ENCODE results near the gene SCP2. TPM values are rescaled to one million over a fixed set of nuclear protein-coding genes. Genes with fewer than 3 reads are reported as not detected.
"Not testable (repeated sequence)": the region's sequence is repeated elsewhere in the genome, so short reads cannot be mapped to it uniquely, and the experiment has no call there.

The SCP2 gene
- total RNA-seq, 1 donor from 2014 or later = 39.1 TPM

DNA sequence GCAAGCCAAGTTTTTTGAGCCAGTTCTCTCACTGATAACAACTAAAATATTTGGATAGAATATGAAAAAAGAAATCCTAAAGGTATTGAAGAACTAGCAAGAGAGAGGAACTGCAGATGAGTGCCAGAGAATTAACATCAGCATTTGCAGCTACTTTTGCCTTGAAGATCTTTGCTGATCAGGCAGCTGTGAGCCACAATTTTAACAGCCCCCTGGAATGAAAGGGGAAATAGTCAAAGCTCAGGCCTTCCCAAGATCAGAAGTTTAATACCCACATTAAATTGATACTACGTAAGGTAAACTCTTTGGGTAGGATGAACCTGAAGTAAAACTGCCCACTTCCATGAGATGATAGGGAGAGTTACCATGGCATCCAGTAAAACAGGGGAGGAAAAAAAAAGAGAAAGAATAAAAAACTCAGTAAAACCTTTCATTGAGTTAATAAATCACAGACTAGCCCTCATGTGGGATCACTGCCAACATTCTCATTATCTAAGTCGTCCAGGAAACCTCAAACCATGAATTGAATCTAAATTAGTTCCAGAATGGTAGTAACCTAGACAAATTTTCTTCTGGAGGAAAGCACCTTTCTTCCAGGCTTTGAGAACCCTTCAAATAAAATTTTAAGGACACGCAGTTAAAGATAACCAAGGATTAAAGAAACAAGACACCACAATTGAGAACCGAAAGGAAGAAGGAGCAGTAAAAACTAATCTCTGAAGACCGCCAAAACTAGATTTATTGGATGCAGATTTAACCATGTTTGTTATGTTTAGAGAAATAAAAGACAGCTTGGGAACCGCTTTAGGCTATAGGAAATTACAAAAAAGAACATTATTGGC, 28.3 kb downstream of the SCP2 start:
- H3K4me1 ChIP-seq (ENCODE audit: control insufficient read depth in 3 of 3, insufficient read depth in 3 of 3, low read length in 3 of 3) = no peaks in the 10 kb centered on the region
- no peak overlapping the region for H3K27ac ChIP-seq (ENCODE audit: low read depth, low read length)
- H3K27me3 ChIP-seq (ENCODE audit: control insufficient read depth in 3 of 3, insufficient read depth in 3 of 3, low read length in 3 of 3) = no peaks in the 10 kb centered on the region
- H3K4me3 ChIP-seq (ENCODE audit: low read length in 3 of 3) = no peak overlapping the region
- no peaks in the 10 kb centered on the region for H3K9me3 ChIP-seq (ENCODE audit: control insufficient read depth in 3 of 3, low read length in 3 of 3)
- H3K9ac ChIP-seq (ENCODE audit: low read depth in 1 of 3, low read length in 3 of 3) = no peak overlapping the region
- H3K36me3 ChIP-seq (ENCODE audit: control insufficient read depth in 3 of 3, insufficient read depth in 3 of 3, low read length in 3 of 3) = peaks cover 9 to 23% (median 19%) of the 10 kb centered on the region in 3 donors

DNA sequence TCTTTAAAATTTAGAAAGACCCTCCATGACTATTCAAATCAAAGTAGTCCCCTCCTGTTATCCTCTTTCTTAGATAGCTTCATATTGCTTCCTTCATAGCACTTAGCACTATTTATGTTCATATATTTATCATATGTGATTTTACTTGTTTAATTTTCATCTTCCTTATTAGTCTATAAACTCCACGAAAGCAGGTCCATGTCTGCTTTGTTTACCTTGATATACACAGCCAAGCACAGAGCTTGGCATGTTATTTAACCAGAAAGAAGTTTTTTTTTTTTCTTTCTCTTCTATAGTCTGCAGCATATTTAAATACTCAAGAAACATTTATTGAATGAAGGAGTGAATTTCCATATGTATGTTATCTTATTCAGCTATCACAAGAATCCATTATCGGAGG, 36.0 kb downstream of the SCP2 start:
- Histone ChIP-seq H3K4me1 (ENCODE audit: control insufficient read depth in 3 of 3, insufficient read depth in 3 of 3, low read length in 3 of 3) (no peaks in the 10 kb centered on the region), H3K27me3 (ENCODE audit: control insufficient read depth in 3 of 3, insufficient read depth in 3 of 3, low read length in 3 of 3) (no peaks in the 10 kb centered on the region), H3K9me3 (ENCODE audit: control insufficient read depth in 3 of 3, low read length in 3 of 3) (no peaks in the 10 kb centered on the region), H3K9ac (ENCODE audit: low read depth in 1 of 3, low read length in 3 of 3) (no peak overlapping the region), H3K4me3 (ENCODE audit: low read length in 3 of 3) (no peak overlapping the region), H3K36me3 (ENCODE audit: control insufficient read depth in 3 of 3, insufficient read depth in 3 of 3, low read length in 3 of 3) (peaks cover 10 to 27% (median 11%) of the 10 kb centered on the region in 3 donors), H3K27ac (ENCODE audit: low read depth, low read length) (no peak overlapping the region)

DNA sequence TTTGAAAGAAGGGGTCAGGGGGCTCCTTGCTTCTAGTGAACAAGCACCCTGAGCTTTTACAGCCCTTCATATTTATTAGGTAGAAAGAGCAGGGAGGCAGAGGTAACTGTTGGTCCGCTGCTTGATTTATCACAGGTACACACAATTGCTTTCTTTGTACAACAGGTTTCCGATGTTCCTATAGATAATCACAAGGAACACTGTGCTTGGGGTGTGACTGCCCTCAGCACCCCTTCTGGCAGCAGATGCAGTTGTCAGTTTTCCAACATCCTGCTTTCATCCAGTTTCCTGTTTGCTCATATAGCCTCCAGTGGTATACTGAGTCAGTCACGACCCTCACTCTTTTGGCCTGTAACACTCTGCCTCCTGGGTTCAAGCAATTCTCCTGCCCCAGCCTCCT, 40.6 kb downstream of the SCP2 start:
- no peak overlapping the region for H3K4me3 ChIP-seq (ENCODE audit: low read length in 3 of 3)
- H3K9me3 ChIP-seq (ENCODE audit: control insufficient read depth in 3 of 3, low read length in 3 of 3) = no peaks in the 10 kb centered on the region
- H3K27me3 ChIP-seq (ENCODE audit: control insufficient read depth in 3 of 3, insufficient read depth in 3 of 3, low read length in 3 of 3) = no peaks in the 10 kb centered on the region
- no peak overlapping the region for H3K27ac ChIP-seq (ENCODE audit: low read depth, low read length)
- no peaks in the 10 kb centered on the region for H3K4me1 ChIP-seq (ENCODE audit: control insufficient read depth in 3 of 3, insufficient read depth in 3 of 3, low read length in 3 of 3)
- H3K9ac ChIP-seq (ENCODE audit: low read depth in 1 of 3, low read length in 3 of 3) = no peak overlapping the region
- peaks cover 5 to 15% (median 10%) of the 10 kb centered on the region in 3 donors for H3K36me3 ChIP-seq (ENCODE audit: control insufficient read depth in 3 of 3, insufficient read depth in 3 of 3, low read length in 3 of 3)

DNA sequence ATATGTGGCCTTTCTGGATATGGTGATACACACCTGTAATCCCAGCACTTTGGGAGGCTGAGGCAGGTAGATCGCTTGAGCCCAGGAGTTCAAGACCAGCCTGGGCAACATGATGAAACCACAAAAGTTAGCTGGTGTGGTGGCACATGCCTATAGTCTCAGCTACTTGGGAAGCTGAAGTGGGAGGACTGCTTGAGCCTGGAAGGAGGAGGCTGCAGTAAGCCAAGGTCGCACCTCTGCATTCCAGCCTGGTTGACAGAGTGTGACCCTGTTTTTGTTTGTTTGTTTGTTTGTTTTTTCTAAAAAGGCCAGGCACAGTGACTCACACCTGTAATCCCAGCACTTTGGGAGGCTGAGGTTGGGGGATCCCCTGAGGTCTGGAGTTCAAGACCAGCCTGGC, 42.2 kb downstream of the SCP2 start:
- not testable (repeated sequence) for H3K4me1 ChIP-seq (ENCODE audit: control insufficient read depth in 3 of 3, insufficient read depth in 3 of 3, low read length in 3 of 3); H3K27me3 ChIP-seq (ENCODE audit: control insufficient read depth in 3 of 3, insufficient read depth in 3 of 3, low read length in 3 of 3); H3K9ac ChIP-seq (ENCODE audit: low read depth in 1 of 3, low read length in 3 of 3); H3K27ac ChIP-seq (ENCODE audit: low read depth, low read length); H3K9me3 ChIP-seq (ENCODE audit: control insufficient read depth in 3 of 3, low read length in 3 of 3); H3K4me3 ChIP-seq (ENCODE audit: low read length in 3 of 3)
- peaks cover 4 to 11% (median 10%) of the 10 kb centered on the region in 3 donors for H3K36me3 ChIP-seq (ENCODE audit: control insufficient read depth in 3 of 3, insufficient read depth in 3 of 3, low read length in 3 of 3)

DNA sequence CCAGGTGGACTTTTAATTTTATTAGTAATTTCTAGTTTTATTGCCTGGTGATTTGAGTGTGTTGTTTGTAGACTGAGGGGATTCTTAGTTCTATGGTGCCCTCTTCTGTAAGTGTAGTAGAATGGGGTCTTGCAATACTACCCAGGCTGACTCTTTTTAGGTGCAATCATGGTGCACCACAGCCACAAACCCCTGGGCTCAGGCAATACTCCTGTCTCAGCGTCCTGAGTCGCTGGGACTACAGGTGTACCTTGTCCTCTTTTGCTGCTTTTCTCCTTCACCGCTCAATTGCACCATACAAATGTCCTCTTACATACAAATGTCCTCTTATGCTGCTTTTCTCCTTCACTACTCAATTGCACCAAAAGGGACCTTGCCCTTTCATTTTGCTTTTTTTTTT, 43.1 kb downstream of the SCP2 start:
- Histone ChIP-seq H3K9me3 (ENCODE audit: control insufficient read depth in 3 of 3, low read length in 3 of 3) (no peaks in the 10 kb centered on the region), H3K4me3 (ENCODE audit: low read length in 3 of 3) (no peak overlapping the region), H3K9ac (ENCODE audit: low read depth in 1 of 3, low read length in 3 of 3) (no peak overlapping the region), H3K27me3 (ENCODE audit: control insufficient read depth in 3 of 3, insufficient read depth in 3 of 3, low read length in 3 of 3) (no peaks in the 10 kb centered on the region), H3K27ac (ENCODE audit: low read depth, low read length) (no peak overlapping the region), H3K4me1 (ENCODE audit: control insufficient read depth in 3 of 3, insufficient read depth in 3 of 3, low read length in 3 of 3) (no peaks in the 10 kb centered on the region), H3K36me3 (ENCODE audit: control insufficient read depth in 3 of 3, insufficient read depth in 3 of 3, low read length in 3 of 3) (peaks cover 4 to 10% (median 9%) of the 10 kb centered on the region in 3 donors)

DNA sequence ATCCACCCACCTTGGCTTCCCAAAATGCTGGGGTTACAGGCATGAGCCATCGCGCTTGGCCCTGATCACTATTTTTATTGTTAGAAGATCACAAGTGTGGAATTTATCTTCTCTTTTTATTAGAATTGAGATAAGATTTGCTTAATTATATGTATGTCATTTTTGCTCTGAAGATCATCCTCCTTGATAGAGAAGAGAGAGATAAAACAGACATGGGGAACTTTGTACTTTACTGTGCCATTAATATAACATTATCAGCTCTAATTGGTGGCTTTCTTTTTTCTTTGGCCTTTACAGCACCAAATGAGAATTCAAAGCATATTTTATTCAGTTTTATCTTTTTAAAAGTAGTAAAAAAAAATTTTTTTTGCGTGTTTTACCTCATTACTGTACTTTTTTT, 46.8 kb downstream of the SCP2 start:
- Histone ChIP-seq H3K4me3 (ENCODE audit: low read length in 3 of 3) (no peak overlapping the region), H3K4me1 (ENCODE audit: control insufficient read depth in 3 of 3, insufficient read depth in 3 of 3, low read length in 3 of 3) (no peaks in the 10 kb centered on the region), H3K9me3 (ENCODE audit: control insufficient read depth in 3 of 3, low read length in 3 of 3) (no peaks in the 10 kb centered on the region), H3K9ac (ENCODE audit: low read depth in 1 of 3, low read length in 3 of 3) (no peak overlapping the region), H3K36me3 (ENCODE audit: control insufficient read depth in 3 of 3, insufficient read depth in 3 of 3, low read length in 3 of 3) (peaks cover 14 to 28% (median 26%) of the 10 kb centered on the region in 3 donors), H3K27me3 (ENCODE audit: control insufficient read depth in 3 of 3, insufficient read depth in 3 of 3, low read length in 3 of 3) (no peaks in the 10 kb centered on the region), H3K27ac (ENCODE audit: low read depth, low read length) (no peak overlapping the region)

DNA sequence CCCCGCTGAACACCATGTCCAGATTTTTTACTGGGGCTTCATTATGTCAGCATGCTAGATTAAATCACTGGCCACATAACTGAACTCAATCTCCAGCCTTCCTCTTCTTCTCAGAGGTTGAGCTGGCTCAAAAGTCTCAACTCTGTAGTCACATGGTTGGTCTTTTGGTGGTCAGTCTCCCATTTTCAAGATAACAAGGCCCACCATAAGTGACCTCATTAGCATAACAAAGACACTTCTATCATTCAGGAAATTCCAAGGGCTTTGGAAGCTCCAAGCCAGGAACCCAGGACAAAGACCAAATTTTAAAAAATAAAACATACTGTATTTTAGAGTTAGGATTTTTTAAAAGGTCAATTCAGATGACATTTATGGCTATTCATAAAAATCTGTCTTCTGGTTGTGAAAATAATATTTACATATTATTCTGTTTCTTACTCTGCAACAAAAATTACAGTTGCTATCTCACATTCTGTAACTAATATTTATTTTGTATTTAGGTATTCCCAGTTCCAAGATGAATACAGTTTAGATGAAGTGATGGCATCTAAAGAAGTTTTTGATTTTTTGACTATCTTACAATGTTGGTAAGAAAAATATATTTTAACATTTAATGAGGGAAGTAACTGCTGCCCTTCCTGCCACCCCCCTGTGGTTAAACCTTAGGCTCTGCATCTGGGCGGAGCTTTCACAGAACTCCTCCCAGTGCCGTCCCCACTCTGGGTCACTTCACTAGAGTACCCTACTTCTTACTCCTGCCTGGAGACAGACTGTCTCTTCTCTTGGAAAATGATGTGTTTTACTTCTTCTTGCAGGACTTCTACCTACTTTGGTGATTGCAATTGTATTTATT, 49.3 kb downstream of the SCP2 start:
- Histone ChIP-seq H3K27ac (ENCODE audit: low read depth, low read length) (no peak overlapping the region), H3K27me3 (ENCODE audit: control insufficient read depth in 3 of 3, insufficient read depth in 3 of 3, low read length in 3 of 3) (no peaks in the 10 kb centered on the region), H3K4me3 (ENCODE audit: low read length in 3 of 3) (no peak overlapping the region), H3K36me3 (ENCODE audit: control insufficient read depth in 3 of 3, insufficient read depth in 3 of 3, low read length in 3 of 3) (peaks cover 19 to 42% (median 32%) of the 10 kb centered on the region in 3 donors), H3K9me3 (ENCODE audit: control insufficient read depth in 3 of 3, low read length in 3 of 3) (no peaks in the 10 kb centered on the region), H3K9ac (ENCODE audit: low read depth in 1 of 3, low read length in 3 of 3) (no peak overlapping the region), H3K4me1 (ENCODE audit: control insufficient read depth in 3 of 3, insufficient read depth in 3 of 3, low read length in 3 of 3) (no peaks in the 10 kb centered on the region)

DNA sequence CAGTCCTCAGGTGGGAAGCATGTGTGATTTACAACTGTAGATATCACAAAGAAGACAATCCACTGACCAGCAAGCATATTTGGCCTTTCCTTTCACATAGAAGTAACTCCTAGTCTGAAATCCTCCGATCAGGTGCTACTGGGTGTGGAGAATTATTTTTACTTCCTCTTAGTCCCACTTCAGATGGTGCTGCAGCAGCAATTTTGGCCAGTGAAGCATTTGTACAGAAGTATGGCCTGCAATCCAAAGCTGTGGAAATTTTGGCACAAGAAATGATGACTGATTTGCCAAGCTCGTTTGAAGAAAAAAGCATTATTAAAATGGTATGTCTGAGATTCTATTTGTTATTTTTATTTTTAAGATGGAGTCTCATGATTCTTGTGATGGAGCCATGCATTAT, 51.0 kb downstream of the SCP2 start:
- H3K9ac ChIP-seq (ENCODE audit: low read depth in 1 of 3, low read length in 3 of 3) = no peak overlapping the region
- H3K27me3 ChIP-seq (ENCODE audit: control insufficient read depth in 3 of 3, insufficient read depth in 3 of 3, low read length in 3 of 3) = no peaks in the 10 kb centered on the region
- H3K27ac ChIP-seq (ENCODE audit: low read depth, low read length) = no peak overlapping the region
- H3K4me3 ChIP-seq (ENCODE audit: low read length in 3 of 3) = no peak overlapping the region
- H3K36me3 ChIP-seq (ENCODE audit: control insufficient read depth in 3 of 3, insufficient read depth in 3 of 3, low read length in 3 of 3) = peaks cover 23 to 42% (median 35%) of the 10 kb centered on the region in 3 donors
- no peaks in the 10 kb centered on the region for H3K9me3 ChIP-seq (ENCODE audit: control insufficient read depth in 3 of 3, low read length in 3 of 3)
- H3K4me1 ChIP-seq (ENCODE audit: control insufficient read depth in 3 of 3, insufficient read depth in 3 of 3, low read length in 3 of 3) = no peaks in the 10 kb centered on the region

DNA sequence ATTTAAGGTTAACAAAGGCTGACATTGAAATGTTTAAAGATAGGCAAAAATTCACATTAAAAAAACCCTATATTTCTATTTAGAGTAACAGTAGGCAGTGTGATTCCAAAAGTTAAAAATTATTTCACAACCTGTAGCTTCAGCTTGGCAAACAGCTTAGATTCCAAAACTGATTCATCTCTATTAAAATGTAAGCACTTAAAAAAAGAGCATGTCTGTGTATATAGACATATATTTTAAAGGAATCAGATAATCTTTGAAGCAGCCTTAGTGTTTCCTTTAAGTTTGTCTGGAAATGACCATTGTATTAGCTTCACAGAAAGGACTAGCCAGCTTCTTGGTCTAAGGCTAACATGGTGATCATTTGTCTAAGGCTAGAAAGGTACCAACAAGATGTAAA, 65.7 kb downstream of the SCP2 start:
- H3K27me3 ChIP-seq (ENCODE audit: control insufficient read depth in 3 of 3, insufficient read depth in 3 of 3, low read length in 3 of 3); H3K27ac ChIP-seq (ENCODE audit: low read depth, low read length); H3K9ac ChIP-seq (ENCODE audit: low read depth in 1 of 3, low read length in 3 of 3); H3K9me3 ChIP-seq (ENCODE audit: control insufficient read depth in 3 of 3, low read length in 3 of 3); H3K4me3 ChIP-seq (ENCODE audit: low read length in 3 of 3); H3K4me1 ChIP-seq (ENCODE audit: control insufficient read depth in 3 of 3, insufficient read depth in 3 of 3, low read length in 3 of 3): not testable (repeated sequence)
- peaks cover 18 to 25% (median 18%) of the 10 kb centered on the region in 3 donors for H3K36me3 ChIP-seq (ENCODE audit: control insufficient read depth in 3 of 3, insufficient read depth in 3 of 3, low read length in 3 of 3)

DNA sequence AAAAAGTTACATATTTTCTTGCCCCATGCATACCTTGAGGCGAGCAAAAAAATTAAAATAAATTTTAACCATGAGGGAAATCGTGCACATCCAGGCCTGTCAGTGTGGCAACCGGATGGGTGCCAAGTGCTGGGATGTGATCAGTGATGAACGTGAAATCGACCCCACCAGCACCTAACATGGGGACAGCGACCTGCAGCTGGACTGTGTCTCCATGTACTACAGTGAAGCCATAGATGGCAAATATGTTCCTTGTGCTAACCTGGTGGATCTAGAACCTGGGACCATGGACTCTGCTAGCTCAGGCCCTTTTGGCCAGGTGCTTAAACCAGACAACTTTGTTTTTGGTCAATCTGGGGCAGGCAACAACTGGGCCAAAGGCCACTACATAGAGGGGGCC, 67.6 kb downstream of the SCP2 start:
- Histone ChIP-seq H3K36me3 (ENCODE audit: control insufficient read depth in 3 of 3, insufficient read depth in 3 of 3, low read length in 3 of 3) (peaks cover 14 to 18% (median 18%) of the 10 kb centered on the region in 3 donors), H3K9ac (ENCODE audit: low read depth in 1 of 3, low read length in 3 of 3) (no peak overlapping the region), H3K9me3 (ENCODE audit: control insufficient read depth in 3 of 3, low read length in 3 of 3) (no peaks in the 10 kb centered on the region), H3K4me1 (ENCODE audit: control insufficient read depth in 3 of 3, insufficient read depth in 3 of 3, low read length in 3 of 3) (no peaks in the 10 kb centered on the region), H3K27ac (ENCODE audit: low read depth, low read length) (no peak overlapping the region), H3K4me3 (ENCODE audit: low read length in 3 of 3) (no peak overlapping the region), H3K27me3 (ENCODE audit: control insufficient read depth in 3 of 3, insufficient read depth in 3 of 3, low read length in 3 of 3) (no peaks in the 10 kb centered on the region)
